Panc1 (cell line): ENCODE data around the gene TMEM151B. TPM values are rescaled to one million over a fixed set of nuclear protein-coding genes. Genes with fewer than 3 reads are reported as not detected.

ENCODE experiments used
- ATAC-seq: fragments of 200-7000 bp; cut with Tn5 transposase; 2 replicates; pipeline ENCODE4 v1.9.1; 2020; ENCODE audit warnings: mild to moderate bottlenecking, moderate library complexity
- BruUV-seq: library from RNA; stranded (reverse); fragments of 400-500 nt; replicated peaks from 2 replicates; lab custom pipeline; 2021; lab: Mats Ljungman, UMichigan
- CTCF ChIA-PET: fragments of 300-600 bp; sonication (Branson Sonifier 250); formaldehyde crosslinking; loops from one replicate; lab custom pipeline; 2022; ENCODE audit warnings: antibody characterized with exemption; lab: Charles Lee
- POLR2A ChIA-PET: fragments of 300-600 bp; sonication (Branson Sonifier 250); formaldehyde crosslinking; loops from one replicate; lab custom pipeline; 2022; ENCODE audit warnings: antibody characterized with exemption; lab: Charles Lee
- DNase-seq: peaks from one replicate; pipeline ENCODE4 v3.0.0-alpha.2; 2010; ENCODE audit warnings: low read depth, low spot score
- H3K27ac ChIP-seq: 2 replicates; pipeline ENCODE4 v1.5.1; 2011; ENCODE audit warnings: mild to moderate bottlenecking, low read length, inconsistent platforms
- H3K27me3 ChIP-seq: fragments of 200-500 bp; sonication (Bioruptor generic); 2 replicates; pipeline ENCODE4 v1.6.0; 2014; ENCODE audit warnings: low read length, inconsistent platforms; ENCODE audit not compliant: control insufficient read depth, insufficient read depth
- H3K36me3 ChIP-seq: fragments of 200-500 bp; sonication (Bioruptor generic); 2 replicates; pipeline ENCODE4 v1.5.1; 2014; ENCODE audit warnings: inconsistent platforms, mild to moderate bottlenecking, low read length, moderate library complexity; ENCODE audit not compliant: control insufficient read depth, insufficient read depth
- H3K4me1 ChIP-seq: 2 replicates; pipeline ENCODE4 v1.5.1; 2011; ENCODE audit warnings: inconsistent platforms, mild to moderate bottlenecking, low read length, moderate library complexity; ENCODE audit not compliant: control insufficient read depth, insufficient read depth
- H3K4me3 ChIP-seq, 2 experiments: 2 replicates each; pipeline ENCODE4 v1.5.1; 2011 to 2012; ENCODE audit warnings: low read depth in 2 of 2, low read length in 2 of 2, mild to moderate bottlenecking in 2 of 2, inconsistent platforms in 1 of 2, moderate library complexity in 1 of 2
- H3K9me3 ChIP-seq: fragments of 200-500 bp; sonication (Bioruptor generic); 2 replicates; pipeline ENCODE4 v1.5.1; 2014; ENCODE audit warnings: low read depth, mild to moderate bottlenecking, inconsistent platforms, low read length, moderate library complexity; ENCODE audit not compliant: control insufficient read depth, insufficient read depth
- POLR2AphosphoS5 ChIP-seq: IDR thresholded peaks from 2 replicates; pipeline ENCODE4 v1.6.1; 2012; ENCODE audit warnings: mild to moderate bottlenecking, low read depth, low read length, moderate library complexity
- REST ChIP-seq, 2 experiments: IDR thresholded peaks; 2 replicates each; pipeline ENCODE4 v1.6.1; 2011 to 2012; ENCODE audit warnings: low read depth in 2 of 2, control low read depth in 1 of 2, low read length in 1 of 2, mild to moderate bottlenecking in 1 of 2, moderate library complexity in 1 of 2; ENCODE audit not compliant: insufficient read depth in 1 of 2
- SIN3A ChIP-seq: IDR thresholded peaks from 2 replicates; pipeline ENCODE4 v1.6.1; 2012; ENCODE audit warnings: low read depth, mild to moderate bottlenecking, low read length, moderate library complexity, borderline replicate concordance; ENCODE audit not compliant: insufficient read depth
- TCF7L2 ChIP-seq: IDR thresholded peaks from 2 replicates; pipeline ENCODE4 v1.6.1; 2011; ENCODE audit warnings: mild to moderate bottlenecking, low read depth, low read length, inconsistent platforms
- in situ Hi-C: cut with HindIII; loops from 2 replicates; pipeline ENCODE4 v1.10.0; 2016; ENCODE audit warnings: low sequenced_read_pairs, low pct_unique_long_range_greater_than_20kb
- intact Hi-C: fragments of 100-400 bp; cut with micrococcal nuclease; formaldehyde crosslinking; loops from one replicate; pipeline ENCODE4 v1.10.0; 2022; ENCODE audit not compliant: unreplicated experiment
- total RNA-seq: library from RNA; stranded (reverse); gene quantifications from one replicate; pipeline ENCODE4 v1.2.1, GENCODE V29; 2021; ENCODE audit not compliant: unreplicated experiment
- TF ChIP-seq, protein P1 (sequence below): fragments of 450-650 bp; IDR thresholded peaks from 2 replicates; pipeline ENCODE4 v1.5.1; 2017; ENCODE audit warnings: mild to moderate bottlenecking

TMEM151B gene
- total RNA-seq, 1 experiment from 2014 or later, result 0.18 TPM

GRCh38 chr6:44298864-44299263 lies 28.6 kb downstream of the TMEM151B start:
- H3K4me1 ChIP-seq, result peaks cover 8% of the 10 kb centered on the region; the same call in 1 of the 2 replicates
- DNase-seq (no peak), ATAC-seq (no peak)
- ChIA-PET CTCF (interaction anchor here (0.5 to 1.1 kb wide), 2 partner anchors 31 to 1791 kb away, joined by 4 read pairs; no protein-coding TSS in a partner anchor), POLR2A (no interaction called here)
- BruUV-seq, result no TSS peak
- TF ChIP-seq TCF7L2, result no peak
- TF ChIP-seq POLR2AphosphoS5, result peak; percentile 55; the same call in 1 of the 2 replicates
- TF ChIP-seq, protein P1, sequence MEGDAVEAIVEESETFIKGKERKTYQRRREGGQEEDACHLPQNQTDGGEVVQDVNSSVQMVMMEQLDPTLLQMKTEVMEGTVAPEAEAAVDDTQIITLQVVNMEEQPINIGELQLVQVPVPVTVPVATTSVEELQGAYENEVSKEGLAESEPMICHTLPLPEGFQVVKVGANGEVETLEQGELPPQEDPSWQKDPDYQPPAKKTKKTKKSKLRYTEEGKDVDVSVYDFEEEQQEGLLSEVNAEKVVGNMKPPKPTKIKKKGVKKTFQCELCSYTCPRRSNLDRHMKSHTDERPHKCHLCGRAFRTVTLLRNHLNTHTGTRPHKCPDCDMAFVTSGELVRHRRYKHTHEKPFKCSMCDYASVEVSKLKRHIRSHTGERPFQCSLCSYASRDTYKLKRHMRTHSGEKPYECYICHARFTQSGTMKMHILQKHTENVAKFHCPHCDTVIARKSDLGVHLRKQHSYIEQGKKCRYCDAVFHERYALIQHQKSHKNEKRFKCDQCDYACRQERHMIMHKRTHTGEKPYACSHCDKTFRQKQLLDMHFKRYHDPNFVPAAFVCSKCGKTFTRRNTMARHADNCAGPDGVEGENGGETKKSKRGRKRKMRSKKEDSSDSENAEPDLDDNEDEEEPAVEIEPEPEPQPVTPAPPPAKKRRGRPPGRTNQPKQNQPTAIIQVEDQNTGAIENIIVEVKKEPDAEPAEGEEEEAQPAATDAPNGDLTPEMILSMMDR, result no peak
- no peak for TF ChIP-seq REST (IDR thresholded peaks at IDR 0.05; ENCODE audit: insufficient read depth in 1 of 2, low read depth in 2 of 2, low read length in 1 of 2)
- H3K27me3 ChIP-seq, result peaks cover 15% of the 10 kb centered on the region
- H3K4me3 ChIP-seq, result no peak overlapping the region
- H3K27ac ChIP-seq, result no peak overlapping the region
- in situ Hi-C loops, result no loop called here
- H3K9me3 ChIP-seq, result no peaks in the 10 kb centered on the region
- intact Hi-C loops, result no loop called here
- H3K36me3 ChIP-seq, result no peaks in the 10 kb centered on the region

DNA sequence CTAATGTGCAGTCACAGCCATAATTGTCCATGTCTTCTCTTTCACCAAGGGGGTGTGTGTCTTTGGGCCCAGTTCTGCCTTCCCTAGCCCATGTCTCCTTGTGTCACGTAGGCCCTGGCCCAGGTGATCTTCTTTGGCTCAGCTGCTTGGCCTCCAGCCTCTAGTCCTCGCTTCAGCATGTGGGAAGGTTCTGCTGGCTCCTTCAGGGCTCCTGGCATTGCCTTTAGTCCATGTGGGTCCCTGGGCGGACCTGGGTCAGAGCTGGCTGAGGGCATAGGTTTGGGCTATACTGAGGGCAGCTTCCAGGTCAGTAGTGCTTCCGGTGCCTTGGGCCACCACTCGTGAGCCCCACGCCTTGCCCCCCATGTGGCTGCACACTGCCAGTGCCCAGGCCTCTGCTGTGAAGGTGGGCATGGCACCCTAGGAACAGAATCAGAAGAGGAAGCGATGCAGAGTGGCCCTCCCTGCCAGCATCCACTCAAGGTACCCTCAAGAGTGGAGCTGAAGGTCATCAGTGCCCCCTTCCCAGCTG lies 30.1 kb downstream of the TMEM151B start:
- intact Hi-C loops, result no loop called here
- Histone ChIP-seq H3K4me1 (peaks cover 8% of the 10 kb centered on the region; the same call in 1 of the 2 replicates), H3K9me3 (no peaks in the 10 kb centered on the region), H3K36me3 (no peaks in the 10 kb centered on the region), H3K27ac (no peak overlapping the region), H3K27me3 (peaks cover 15% of the 10 kb centered on the region), H3K4me3 (no peak overlapping the region)
- no peak for ATAC-seq
- ChIA-PET POLR2A (no interaction called here), CTCF (no interaction called here)
- in situ Hi-C loops, result no loop called here
- no TSS peak for BruUV-seq
- TF ChIP-seq POLR2AphosphoS5 (no peak), TCF7L2 (no peak), SIN3A (no peak), REST (IDR thresholded peaks at IDR 0.05; ENCODE audit: insufficient read depth in 1 of 2, low read depth in 2 of 2, low read length in 1 of 2) (no peak)
- TF ChIP-seq, protein P1, result no peak
- no peak for DNase-seq
